ENCODE measurements around the gene FIBP. TPM values are rescaled to one million over a fixed set of nuclear protein-coding genes. Genes with fewer than 3 reads are reported as not detected.

The FIBP gene
- 10 to 100 TPM; 41.9 to 53.5 TPM for total RNA-seq

- Histone ChIP-seq H3K4me3 (peak within 1 kb of the TSS; percentile 76), H3K27ac (peak within 1 kb of the TSS; percentile 93), H3K9ac (ENCODE audit: low read depth in 2 of 2, low read length in 2 of 2) (peak within 1 kb of the TSS; percentile 76 to 91), H3K36me3 (peaks cover 7% of the 10 kb centered on the region), H3K9me3 (no peaks in the 10 kb centered on the region), H3K27me3 (no peaks in the 10 kb centered on the region), H3K4me1 (peaks cover 5% of the 10 kb centered on the region)
- intact Hi-C loops (cut with DNase I): loop anchor here (5.0 kb wide), 1 partner anchor 99 kb away; no protein-coding TSS in a partner anchor
- peak; percentile 79 for TF ChIP-seq CTCF (IDR thresholded peaks at IDR 0.05)
- peak; percentile 99 for DNase-seq
Measured at GRCh38 chr11:65888163-65888814, at the start of gene FIBP. Gene FIBP (minus strand): TSS chr11:65888471. CDS start chr11:65888418, 53 bp downstream.

GRCh38 chr11:65937766-65938165, 49.5 kb upstream of the FIBP start:
- intact Hi-C loops (cut with DNase I): no loop called here
- H3K9ac ChIP-seq (ENCODE audit: low read depth in 2 of 2, low read length in 2 of 2): no peak overlapping the region

DNA sequence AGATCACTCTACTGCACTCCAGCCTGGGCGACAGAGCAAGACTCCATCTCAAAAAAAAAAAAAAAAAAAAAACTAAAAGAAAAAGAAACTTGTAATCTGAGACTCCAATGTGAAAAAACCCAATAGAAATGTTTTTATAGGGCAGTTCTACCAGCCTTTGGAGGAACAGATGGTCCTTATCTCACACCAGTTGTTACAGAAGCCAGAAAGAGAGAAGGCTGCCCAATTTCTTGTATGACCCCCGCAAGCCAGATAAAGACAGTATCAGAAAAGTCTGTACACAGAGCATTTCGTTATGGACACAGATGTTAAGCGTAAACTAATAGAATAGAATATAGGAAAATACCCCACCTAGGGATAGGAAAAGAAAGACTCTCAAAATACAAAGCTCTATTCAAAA, 45.7 kb upstream of the FIBP start:
- no peaks in the 10 kb centered on the region for H3K9me3 ChIP-seq
- intact Hi-C loops (cut with DNase I): no loop called here
- no peak overlapping the region for H3K27ac ChIP-seq
- DNase-seq: no peak
- no peak for TF ChIP-seq CTCF (IDR thresholded peaks at IDR 0.05)
- H3K4me3 ChIP-seq: no peak overlapping the region
- no peaks in the 10 kb centered on the region for H3K4me1 ChIP-seq
- H3K9ac ChIP-seq (ENCODE audit: low read depth in 2 of 2, low read length in 2 of 2): no peak overlapping the region
- no peaks in the 10 kb centered on the region for H3K27me3 ChIP-seq
- H3K36me3 ChIP-seq: no peaks in the 10 kb centered on the region

More at GRCh38 chr11:65937766-65938165, 49.5 kb upstream of the FIBP start:
- TF ChIP-seq CTCF (IDR thresholded peaks at IDR 0.05): no peak
- Histone ChIP-seq H3K36me3 (no peaks in the 10 kb centered on the region), H3K9me3 (no peaks in the 10 kb centered on the region), H3K4me3 (no peak overlapping the region), H3K27ac (no peak overlapping the region), H3K4me1 (no peaks in the 10 kb centered on the region), H3K27me3 (no peaks in the 10 kb centered on the region)
- no peak for DNase-seq

GRCh38 chr11:65932558-65932919, 44.3 kb upstream of the FIBP start:
- Histone ChIP-seq H3K27ac (no peak overlapping the region), H3K36me3 (no peaks in the 10 kb centered on the region), H3K4me1 (no peaks in the 10 kb centered on the region), H3K9me3 (no peaks in the 10 kb centered on the region), H3K9ac (ENCODE audit: low read depth in 2 of 2, low read length in 2 of 2) (no peak overlapping the region), H3K4me3 (no peak overlapping the region), H3K27me3 (no peaks in the 10 kb centered on the region)
- no peak for DNase-seq
- TF ChIP-seq CTCF (IDR thresholded peaks at IDR 0.05): no peak
- intact Hi-C loops (cut with DNase I): no loop called here

DNA sequence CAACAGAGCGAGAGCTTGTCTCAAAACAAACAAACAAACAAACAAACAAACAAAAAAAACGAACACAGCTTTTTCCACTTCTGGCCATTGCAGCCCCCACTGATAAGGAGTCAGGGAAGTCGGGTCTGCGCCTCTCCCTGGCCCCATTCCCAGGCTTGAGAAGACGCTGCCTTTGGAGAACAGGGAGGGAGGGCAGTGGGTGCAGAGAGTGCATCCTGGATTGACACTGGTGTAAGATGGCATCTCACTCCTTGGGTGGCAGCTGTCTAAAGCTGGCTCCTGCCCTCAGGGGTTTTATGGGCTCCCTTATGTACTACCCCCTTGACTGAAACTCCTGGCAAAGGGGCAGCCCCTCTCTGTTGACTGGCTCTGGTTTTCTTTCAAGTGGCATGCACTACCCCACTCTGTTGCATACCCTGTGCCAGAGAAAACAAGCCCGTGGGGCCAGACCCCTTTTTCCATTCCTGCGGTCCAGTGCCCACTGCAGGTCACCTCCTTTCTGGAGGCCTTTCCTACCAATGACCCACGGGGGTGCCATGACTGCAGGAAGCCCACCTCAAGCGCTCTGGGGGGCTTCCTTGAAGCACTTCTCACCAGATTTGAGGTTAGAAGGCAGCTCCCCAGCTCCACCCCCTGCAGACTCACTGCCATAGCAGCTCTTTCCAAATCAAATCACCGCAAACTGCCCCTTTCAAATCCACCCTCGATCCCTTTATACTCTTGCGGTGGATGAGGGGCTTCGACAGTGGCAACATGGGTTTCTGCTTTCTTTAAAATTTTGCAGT, 43.7 kb upstream of the FIBP start:
- H3K9ac ChIP-seq (ENCODE audit: low read depth in 2 of 2, low read length in 2 of 2): no peak overlapping the region

More for the DNA sequence above, 43.7 kb upstream of the FIBP start:
- intact Hi-C loops (cut with DNase I): no loop called here
- DNase-seq: no peak
- Histone ChIP-seq H3K4me3 (no peak overlapping the region), H3K4me1 (no peaks in the 10 kb centered on the region), H3K27me3 (no peaks in the 10 kb centered on the region), H3K9me3 (no peaks in the 10 kb centered on the region), H3K27ac (no peak overlapping the region), H3K36me3 (no peaks in the 10 kb centered on the region)
- TF ChIP-seq CTCF (IDR thresholded peaks at IDR 0.05): no peak
